K562 (cell line): ENCODE measurements around the gene MRPL38. TPM values are rescaled to one million over a fixed set of nuclear protein-coding genes. Genes with fewer than 3 reads are reported as not detected.
A peak's percentile ranks its signal among the peaks of the same experiment; 100 is the strongest.

Experiments used
- CEBPG ChIP-seq, 3 experiments: fragments of 200-800 bp in 1 of 3; sonication (Bioruptor generic) in 1 of 3; sonication (generic) in 1 of 3; formaldehyde crosslinking in 1 of 3; IDR thresholded peaks in 2 of 3; conservative IDR thresholded peaks in 1 of 3; 2 replicates each; pipeline versions ENCODE4 v1.6.1 to v1.8.0; 2016 to 2022; ENCODE audit warnings: missing compliant biosample characterization in 2 of 3, missing genetic modification characterization in 2 of 3, mild to moderate bottlenecking in 1 of 3, missing genetic modification reagents in 1 of 3
- CTCF ChIP-seq, 3 experiments: IDR thresholded peaks in 2 of 3; conservative IDR thresholded peaks in 1 of 3; 2 replicates each; pipeline ENCODE4 v1.5.1; 2011 to 2012; ENCODE audit warnings: low read length in 3 of 3, mild to moderate bottlenecking in 3 of 3, control low read depth in 2 of 3, improper control_type of control experiment in 1 of 3, inconsistent platforms in 1 of 3, low read depth in 1 of 3, mixed read lengths in 1 of 3, moderate library complexity in 1 of 3; ENCODE audit not compliant: insufficient read depth in 2 of 3
- CXXC5 ChIP-seq: fragments of 250-450 bp; sonication (Bioruptor Pico); IDR thresholded peaks from 2 replicates; pipeline ENCODE4 v1.8.0; 2022; ENCODE audit warnings: inconsistent platforms, mild to moderate bottlenecking, moderate library complexity
- ELF4 ChIP-seq: fragments of 450-650 bp; formaldehyde crosslinking; IDR thresholded peaks from 2 replicates; pipeline ENCODE4 v1.4.0; 2022; ENCODE audit warnings: missing genetic modification characterization
- FOXO4 ChIP-seq: fragments of 450-650 bp; formaldehyde crosslinking; IDR thresholded peaks from 2 replicates; pipeline ENCODE4 v1.4.0; 2020; ENCODE audit warnings: mild to moderate bottlenecking, moderate library complexity
- GTF2B ChIP-seq: IDR thresholded peaks from 2 replicates; pipeline ENCODE4 v1.6.1; 2011; ENCODE audit not compliant: insufficient read length; ENCODE audit errors: extremely low read depth
- JUNB ChIP-seq: fragments of 450-650 bp; formaldehyde crosslinking; conservative IDR thresholded peaks from 2 replicates; pipeline ENCODE4 v1.4.0; 2020; ENCODE audit warnings: mild to moderate bottlenecking
- MLX ChIP-seq, 2 experiments: fragments of 450-650 bp in 1 of 2; sonication (generic) in 1 of 2; formaldehyde crosslinking; conservative IDR thresholded peaks; 2 replicates each; pipeline versions ENCODE4 v1.4.0 to v1.8.1; 2020 to 2022; ENCODE audit warnings: mild to moderate bottlenecking in 1 of 2, missing genetic modification reagents in 1 of 2
- SMARCA4 ChIP-seq: fragments of 450-650 bp; IDR thresholded peaks from 2 replicates; pipeline ENCODE4 v1.6.1; 2016
- SP1 ChIP-seq: sonication (generic); formaldehyde crosslinking; IDR thresholded peaks from 2 replicates; pipeline ENCODE4 v1.8.1; 2022; ENCODE audit warnings: mild to moderate bottlenecking, missing genetic modification reagents
- SRSF3 ChIP-seq: fragments of 200-400 bp; formaldehyde crosslinking; IDR thresholded peaks from 2 replicates; pipeline ENCODE4 v1.6.1; 2016; ENCODE audit warnings: mild to moderate bottlenecking, low read length, moderate library complexity; ENCODE audit not compliant: insufficient read depth
- TAF1 ChIP-seq: IDR thresholded peaks from 2 replicates; pipeline ENCODE4 v1.6.1; 2011; ENCODE audit warnings: mild to moderate bottlenecking, low read length, moderate library complexity; ENCODE audit not compliant: insufficient read depth, control insufficient read depth, severe bottlenecking; ENCODE audit errors: extremely low read depth
- TAF9B ChIP-seq: fragments of 450-650 bp; IDR thresholded peaks from 2 replicates; pipeline ENCODE4 v1.6.1; 2018; ENCODE audit warnings: mild to moderate bottlenecking; ENCODE audit not compliant: partially characterized antibody
- ZBED1 ChIP-seq: IDR thresholded peaks from 2 replicates; pipeline ENCODE4 v1.6.1; 2014
- ZFP30 ChIP-seq: fragments of 250-450 bp; sonication (Bioruptor Pico); IDR thresholded peaks from 2 replicates; pipeline ENCODE4 v1.8.0; 2022; ENCODE audit warnings: moderate library complexity, mild to moderate bottlenecking, inconsistent platforms, borderline replicate concordance
- ZNF212 ChIP-seq: fragments of 450-650 bp; formaldehyde crosslinking; IDR thresholded peaks from 2 replicates; pipeline ENCODE4 v1.4.0; 2020; ENCODE audit warnings: mild to moderate bottlenecking
- ZNF224 ChIP-seq: sonication (generic); formaldehyde crosslinking; IDR thresholded peaks from 2 replicates; pipeline ENCODE4 v1.8.0; 2022; ENCODE audit warnings: mild to moderate bottlenecking, missing genetic modification reagents
- ZNF347 ChIP-seq: fragments of 450-650 bp; formaldehyde crosslinking; IDR thresholded peaks from 2 replicates; pipeline ENCODE4 v1.4.0; 2020; ENCODE audit warnings: low read depth, mild to moderate bottlenecking, moderate library complexity
- ZNF384 ChIP-seq: IDR thresholded peaks from 2 replicates; pipeline ENCODE4 v1.6.1; 2012; ENCODE audit warnings: low read depth, low read length, improper control_type of control experiment
- ZNF449 ChIP-seq: fragments of 250-450 bp; sonication (Bioruptor Pico); IDR thresholded peaks from 2 replicates; pipeline ENCODE4 v1.8.0; 2022; ENCODE audit warnings: moderate library complexity, mild to moderate bottlenecking, inconsistent platforms
- ZNF644 ChIP-seq: fragments of 200-800 bp; sonication (Bioruptor generic); IDR thresholded peaks from 2 replicates; pipeline ENCODE4 v1.6.1; 2016; ENCODE audit warnings: low read depth, missing genetic modification characterization, missing compliant biosample characterization
- polyA plus RNA-seq, 8 experiments: library from polyadenylated mRNA; depleted of rRNA in 4 of 8; stranded (reverse) in 5 of 8; unstranded in 3 of 8; fragments of >200 nt; fragmentation: Nextera tagmentation in 2 of 8; fragmentation: Illumina TruSeq in 1 of 8; extraction: Ambion mirVana in 2 of 8; extraction: Trizol in 1 of 8; gene quantifications; 2 replicates each; pipeline versions ENCODE4 v1.2.1 to v1.2.3, GENCODE V29; 2011 to 2014; ENCODE audit warnings: inconsistent platforms in 1 of 8, missing spikeins in 1 of 8
- total RNA-seq, 7 experiments: library from RNA; depleted of rRNA in 6 of 7; stranded (reverse); fragments of >200 nt in 6 of 7; fragmentation: Illumina TruSeq in 2 of 7; extraction: Trizol in 2 of 7; gene quantifications; 2 replicates each; pipeline versions ENCODE4 v1.2.1 to v1.2.3, GENCODE V29; 2011 to 2021; ENCODE audit warnings: low replicate concordance in 1 of 7

The MRPL38 gene
- total and polyA plus RNA-seq, 9 of the 15 experiments (the other 6 are each of a cell fraction or from before 2014, with no cell fraction given) = 4.5 to 154 (median 48.5) TPM

- TF ChIP-seq FOXO4 (CRISPR knock-in tag) (no peak), SMARCA4 (no peak), ZNF384 (no peak), ZNF224 (CRISPR knock-in tag) (no peak), MLX (CRISPR knock-in tag; conservative IDR thresholded peaks at IDR 0.05) (0 out of 4 replicates have a peak, but pooled peaks of 1 of the 2 experiments have one; percentile 79), ZNF644 (tag) (peak; percentile 93; the same call in 1 of the 2 replicates), JUNB (CRISPR knock-in tag) (no peak; the same call in 1 of the 2 replicates), TAF9B (peak; percentile 63), ELF4 (CRISPR knock-in tag) (no peak), CTCF (IDR thresholded peaks at IDR 0.05 in 2 of 3, conservative IDR thresholded peaks at IDR 0.05 in 1 of 3; ENCODE audit: insufficient read depth in 2 of 3, low read depth in 1 of 3, low read length in 3 of 3) (peak; percentile 18 to 66 (median 59); a peak in 5 of 6 replicates), SRSF3 (no peak), GTF2B (no peak), SP1 (CRISPR knock-in tag) (peak; percentile 89), TAF1 (peak; percentile 82), ZNF347 (CRISPR knock-in tag) (no peak), CEBPG (CRISPR knock-in tag; IDR thresholded peaks at IDR 0.05) (peak; percentile 65), CEBPG (tag; conservative IDR thresholded peaks at IDR 0.05 in 1 of 2, IDR thresholded peaks at IDR 0.05 in 1 of 2) (peak in 1 of 2 experiments; percentile 71; a peak in 3 of 4 replicates), CXXC5 (CRISPR knock-in tag) (peak; percentile 71), ZNF449 (CRISPR knock-in tag) (0 out of 2 replicates have a peak, but pooled peaks have one; percentile 39), ZBED1 (no peak), ZFP30 (no peak), ZNF212 (CRISPR knock-in tag) (no peak)
Observed at GRCh38 chr17:75855310-75856061, 49.2 kb downstream of the MRPL38 start, which contains the start of gene WBP2 (continued).
